Thymus (tissue), 14 donors: ENCODE data around the gene COL4A2. TPM values are rescaled to one million over a fixed set of nuclear protein-coding genes. Genes with fewer than 3 reads are reported as not detected.

Source experiments
- DNase-seq, 9 donors: peaks; one replicate each; pipeline ENCODE4 v3.0.0-alpha.2; 2013; ENCODE audit warnings: low spot score in 9 of 9, low read depth in 6 of 9, missing footprints in 1 of 9
- H3K27ac ChIP-seq, 2 donors: one replicate each; pipeline ENCODE4 v1.5.1; 2013; ENCODE audit warnings: control low read depth in 1 of 2, low read depth in 1 of 2, low read length in 1 of 2, mild to moderate bottlenecking in 1 of 2, moderate library complexity in 1 of 2
- H3K27me3 ChIP-seq, 2 donors: one replicate each; pipeline ENCODE4 v1.5.1; 2013; ENCODE audit warnings: low read length in 1 of 2; ENCODE audit not compliant: control insufficient read depth in 2 of 2, insufficient read depth in 1 of 2
- H3K36me3 ChIP-seq, 2 donors: one replicate each; pipeline ENCODE4 v1.5.1; 2013; ENCODE audit warnings: low read length in 1 of 2, mild to moderate bottlenecking in 1 of 2, moderate library complexity in 1 of 2; ENCODE audit not compliant: control insufficient read depth in 2 of 2, insufficient read depth in 2 of 2
- H3K4me1 ChIP-seq, 2 donors: one replicate each; pipeline ENCODE4 v1.5.1; 2013; ENCODE audit warnings: low read length in 2 of 2; ENCODE audit not compliant: control insufficient read depth in 2 of 2, insufficient read depth in 2 of 2
- H3K4me3 ChIP-seq, 2 donors: one replicate each; pipeline ENCODE4 v1.5.1; 2013; ENCODE audit warnings: low read length in 2 of 2, control low read depth in 1 of 2, mild to moderate bottlenecking in 1 of 2
- H3K9me3 ChIP-seq, 2 donors: one replicate each; pipeline ENCODE4 v1.5.1; 2013; ENCODE audit warnings: low read length in 1 of 2, mild to moderate bottlenecking in 1 of 2; ENCODE audit not compliant: control insufficient read depth in 2 of 2, insufficient read depth in 1 of 2
- WGBS: extraction: QIAGEN DNeasy Blood & Tissue Kit; methylation state at CpG from one replicate; pipeline ENCODE4 v1.1.7; 2013; 5-methylcytosine and 5-hydroxymethylcytosine counted together
- long read RNA-seq, 10 donors: transcript quantifications; one replicate each; lab custom pipeline, GENCODE V29; 2026
- polyA plus RNA-seq: library from polyadenylated mRNA; stranded (reverse); fragments of 200-250 nt; gene quantifications from one replicate; pipeline ENCODE4 v1.2.3, GENCODE V29; 2013
- total RNA-seq: library from RNA; stranded (reverse); fragments of 120-200 nt; gene quantifications from one replicate; pipeline ENCODE4 v1.2.4, GENCODE V29; 2013
- donor health status: healthy.

Gene COL4A2
- 47.2 TPM for total RNA-seq
- polyA plus RNA-seq, result 63.1 TPM
- long read RNA-seq, donor 1, partial matches to known transcripts, result 0 of 1 reads
- long read RNA-seq, donor 1, other reads (novel, unspliced or antisense), result 0 of 1 reads
- long read RNA-seq, donor 2, result 0 reads
- long read RNA-seq, donor 3, full-length matches to known transcripts, result 19 of 24 reads
- long read RNA-seq, donor 3, partial matches to known transcripts, result 5 of 24 reads
- long read RNA-seq, donor 3, other reads (novel, unspliced or antisense), result 0 of 24 reads
- long read RNA-seq, donor 4, full-length matches to known transcripts, result 11 of 11 reads
- long read RNA-seq, donor 4, partial matches to known transcripts, result 0 of 11 reads
- long read RNA-seq, donor 4, other reads (novel, unspliced or antisense), result 0 of 11 reads
- long read RNA-seq, donor 5, transcript COL4A2-212 (1 exons, 1,663 nt), result major isoform, 27 of 37 reads
- long read RNA-seq, donor 5, partial matches to known transcripts, result 5 of 37 reads
- long read RNA-seq, donor 5, other reads (novel, unspliced or antisense), result 0 of 37 reads
- long read RNA-seq, donor 6, full-length matches to known transcripts, result 17 of 17 reads
- long read RNA-seq, donor 6, partial matches to known transcripts, result 0 of 17 reads
- long read RNA-seq, donor 6, other reads (novel, unspliced or antisense), result 0 of 17 reads
- long read RNA-seq, donor 7, transcript COL4A2-212 (1 exons, 1,663 nt), result major isoform, 25 of 32 reads
- long read RNA-seq, donor 7, partial matches to known transcripts, result 5 of 32 reads
- long read RNA-seq, donor 7, other reads (novel, unspliced or antisense), result 0 of 32 reads
- long read RNA-seq, donor 8, full-length matches to known transcripts, result 14 of 14 reads
- long read RNA-seq, donor 8, partial matches to known transcripts, result 0 of 14 reads
- long read RNA-seq, donor 8, other reads (novel, unspliced or antisense), result 0 of 14 reads
- long read RNA-seq, donor 9, full-length matches to known transcripts, result 14 of 14 reads
- long read RNA-seq, donor 9, partial matches to known transcripts, result 0 of 14 reads
- long read RNA-seq, donor 9, other reads (novel, unspliced or antisense), result 0 of 14 reads
- long read RNA-seq, donor 10, full-length matches to known transcripts, result 17 of 17 reads
- long read RNA-seq, donor 10, partial matches to known transcripts, result 0 of 17 reads
- long read RNA-seq, donor 10, other reads (novel, unspliced or antisense), result 0 of 17 reads

DNA sequence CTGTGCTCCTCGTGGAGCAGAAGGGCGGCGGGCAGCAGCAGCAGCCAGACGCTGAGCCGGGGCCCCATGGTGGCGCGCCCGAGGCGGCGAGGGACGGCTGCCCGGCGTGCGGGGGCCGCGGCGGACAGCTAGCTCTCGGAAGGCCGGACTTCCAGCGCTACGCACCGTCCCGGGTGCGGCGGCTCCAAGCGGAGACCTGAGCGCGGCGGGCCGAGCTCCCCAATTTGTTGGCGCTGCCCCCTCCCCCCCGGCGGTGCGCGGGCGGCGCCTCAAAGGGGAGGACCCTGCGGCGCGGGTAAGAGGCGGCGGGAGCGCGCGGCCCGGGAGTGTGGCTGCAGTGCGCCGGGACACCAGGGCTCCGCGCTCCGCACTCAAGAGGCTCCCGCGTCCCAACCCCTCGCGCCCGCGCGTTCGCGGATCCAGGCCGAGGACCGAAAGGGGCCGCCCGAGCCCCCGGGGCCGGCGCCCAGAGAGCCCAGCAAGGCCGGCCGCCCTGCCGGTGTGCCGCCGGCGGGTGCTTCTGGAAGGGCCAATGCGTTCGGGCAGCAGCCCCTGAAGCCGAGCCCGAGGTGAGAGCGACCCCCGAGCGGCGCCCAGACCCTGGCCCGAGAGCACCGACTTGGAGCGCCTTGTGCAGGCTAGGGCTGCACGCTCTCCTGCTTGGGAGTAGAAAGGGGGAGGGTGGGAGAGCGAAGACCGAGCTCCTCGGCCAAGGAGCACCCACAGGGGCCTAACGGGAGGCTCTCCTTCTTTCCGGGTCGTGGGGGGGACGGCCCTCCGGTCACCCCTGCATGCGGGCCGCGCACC lies at the start of gene COL4A2, which contains the start of gene COL4A1:
TSS of gene COL4A2 (plus strand) at position 325 of the 807 bp plus-strand sequence. CDS start 620 bp downstream, outside the sequence.
TSS of gene COL4A1 (minus strand) at position 198 of the 807 bp plus-strand sequence. CDS start at position 68, 130 bp downstream.
- H3K9me3 ChIP-seq, result no peaks in the 10 kb centered on the region
- no peaks in the 10 kb centered on the region for H3K36me3 ChIP-seq
- peak within 1 kb of the TSS; percentile 36 to 39 for H3K4me3 ChIP-seq
- DNase-seq, result no peak
- no peaks in the 10 kb centered on the region for H3K4me1 ChIP-seq
- peak within 1 kb of the TSS; percentile 11 to 72 for H3K27ac ChIP-seq
- WGBS, result 3% methylated on average over 95 of the region's 96 CpGs
- H3K27me3 ChIP-seq, result peaks cover 53 to 92% of the 10 kb centered on the region in 2 donors

DNA sequence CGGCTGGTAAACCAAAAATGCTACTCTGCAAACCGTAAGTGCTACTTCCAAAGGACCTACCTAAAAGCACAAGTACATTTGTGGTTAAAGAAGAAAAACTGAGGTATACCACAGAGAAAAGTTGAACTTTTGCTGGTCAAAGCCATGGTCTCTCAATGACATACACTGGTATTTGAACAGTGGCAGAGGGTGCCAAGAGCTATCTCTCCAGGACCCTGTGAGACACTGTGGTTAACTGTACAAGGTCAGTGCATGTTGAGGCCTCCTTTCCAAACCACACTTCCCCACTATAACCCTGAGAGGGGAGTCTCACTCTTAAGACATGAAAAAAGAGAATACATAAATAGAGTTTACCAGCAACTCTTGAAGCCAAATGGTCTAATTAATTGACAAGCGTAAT lies 49.7 kb upstream of the COL4A2 start:
- DNase-seq, result no peak
- no peak overlapping the region for H3K27ac ChIP-seq
- no peak overlapping the region for H3K4me3 ChIP-seq
- H3K9me3 ChIP-seq, result no peaks in the 10 kb centered on the region
- peaks cover 0 to 4% of the 10 kb centered on the region in 2 donors for H3K27me3 ChIP-seq
- H3K4me1 ChIP-seq, result no peaks in the 10 kb centered on the region
- H3K36me3 ChIP-seq, result no peaks in the 10 kb centered on the region
- WGBS, result 94% methylated on average over 3 of the region's 3 CpGs

DNA sequence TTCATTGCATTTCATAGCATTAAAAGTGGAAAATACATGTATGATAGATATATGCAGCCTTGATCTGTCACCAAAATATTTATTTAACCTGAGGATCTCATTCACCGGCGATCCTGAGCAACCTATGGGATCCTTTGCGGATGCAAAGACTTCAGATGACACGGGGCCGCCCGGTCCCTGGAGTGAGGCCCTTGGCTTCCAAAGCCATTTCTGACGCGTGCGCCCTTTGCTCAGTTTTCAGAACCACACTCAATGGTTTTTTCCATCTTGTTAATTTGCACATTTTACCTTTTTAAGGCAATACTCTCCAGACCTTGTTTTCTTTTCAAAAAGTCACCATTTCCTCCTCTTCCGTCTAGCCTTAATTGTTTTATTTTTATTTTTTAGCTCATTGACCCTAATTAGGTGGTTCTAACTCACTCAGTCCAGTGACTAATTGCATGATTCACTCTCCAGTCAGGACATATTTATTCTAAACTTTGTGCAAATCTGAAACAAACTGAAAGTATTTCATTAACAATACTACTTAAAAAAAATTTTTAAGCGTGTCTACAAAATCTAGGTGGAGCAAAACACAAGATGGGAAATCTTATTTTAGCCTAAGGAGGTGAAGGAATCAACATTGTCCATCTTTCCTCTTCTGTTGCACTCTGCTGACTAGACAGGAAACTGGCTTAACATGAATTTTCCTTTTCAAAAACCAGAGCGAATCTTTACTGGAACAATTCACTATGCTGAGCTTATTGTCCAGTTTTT lies 48.0 kb upstream of the COL4A2 start:
- no peak overlapping the region for H3K4me3 ChIP-seq
- H3K27me3 ChIP-seq, result peaks cover 0 to 6% of the 10 kb centered on the region in 2 donors

DNA sequence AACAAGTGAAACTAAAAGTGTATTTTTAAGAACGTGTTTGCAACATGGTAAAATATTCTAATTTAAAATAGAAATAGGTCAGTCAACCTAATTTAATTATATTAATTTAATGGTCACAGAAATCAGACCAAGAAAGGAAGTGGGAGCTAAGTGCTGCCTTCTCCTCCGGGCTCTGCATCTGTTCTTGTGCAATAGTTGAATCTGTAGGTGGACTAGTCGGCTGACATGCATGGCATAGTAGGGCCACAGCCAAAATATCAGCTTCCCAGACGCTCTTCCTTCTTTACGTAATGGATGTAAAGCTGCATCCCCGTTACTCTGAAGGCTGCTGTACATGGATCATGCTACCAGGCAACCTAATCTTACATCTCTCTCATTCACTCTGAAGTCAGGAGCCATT lies 47.4 kb upstream of the COL4A2 start:
- H3K36me3 ChIP-seq, result no peaks in the 10 kb centered on the region
- no peak for DNase-seq
- no peak overlapping the region for H3K4me3 ChIP-seq
- WGBS, result 65% methylated on average over 6 of the region's 6 CpGs
- H3K9me3 ChIP-seq, result no peaks in the 10 kb centered on the region
- no peak overlapping the region for H3K27ac ChIP-seq
- peaks cover 0 to 6% of the 10 kb centered on the region in 2 donors for H3K27me3 ChIP-seq
- H3K4me1 ChIP-seq, result peaks cover 0 to 3% of the 10 kb centered on the region in 2 donors

More for the DNA sequence above, 48.0 kb upstream of the COL4A2 start:
- 82% methylated on average over 12 of the region's 12 CpGs for WGBS
- no peak for DNase-seq
- Histone ChIP-seq H3K36me3 (no peaks in the 10 kb centered on the region), H3K9me3 (no peaks in the 10 kb centered on the region), H3K4me1 (peaks cover 0 to 3% of the 10 kb centered on the region in 2 donors), H3K27ac (no peak overlapping the region)

DNA sequence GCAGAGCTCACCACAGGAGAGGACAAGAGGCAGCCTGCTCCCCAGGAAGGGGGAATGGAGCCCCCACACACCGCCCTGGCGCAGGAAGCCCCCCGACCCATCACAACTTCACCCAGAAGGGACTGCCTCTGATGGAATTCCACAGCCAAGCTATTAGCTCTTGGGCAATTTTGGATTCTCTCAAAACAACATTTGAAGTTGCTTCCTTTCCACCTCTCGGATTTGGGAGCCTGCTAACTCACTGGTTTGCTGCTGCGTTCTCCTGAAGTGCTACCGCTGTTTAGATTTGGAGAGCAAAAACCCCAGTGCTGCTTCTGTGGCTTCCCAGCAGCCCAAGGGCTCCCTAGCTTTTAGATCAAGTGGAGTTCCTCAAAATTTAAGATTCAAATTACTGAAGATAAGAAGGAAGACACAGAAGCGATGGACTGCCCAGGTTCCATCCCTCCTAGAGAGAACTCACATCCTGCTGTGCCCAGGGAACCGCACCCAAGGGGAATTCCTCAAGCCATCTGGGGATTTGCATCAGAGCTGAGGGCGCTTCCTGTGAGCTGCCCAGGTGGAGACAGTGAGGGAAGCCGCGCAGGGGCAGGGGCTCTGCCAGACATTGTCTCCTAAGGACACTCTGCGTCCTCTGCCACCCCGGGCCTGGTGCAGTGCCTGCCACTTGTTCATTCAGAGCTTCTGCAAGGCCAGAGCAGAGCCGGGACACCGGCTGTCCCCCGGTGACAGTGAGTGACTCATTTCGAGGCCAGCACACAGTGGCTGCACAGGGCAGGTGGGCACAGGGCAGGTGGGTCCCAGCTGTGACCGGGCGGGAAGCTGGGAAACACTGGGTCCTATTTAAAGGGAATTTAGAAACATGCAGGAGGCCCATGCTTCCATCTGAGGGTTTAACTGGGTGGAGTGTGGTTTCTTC lies 45.7 kb upstream of the COL4A2 start:
- Histone ChIP-seq H3K4me3 (no peak overlapping the region), H3K27me3 (peaks cover 0 to 16% of the 10 kb centered on the region in 2 donors), H3K9me3 (no peaks in the 10 kb centered on the region), H3K4me1 (peaks cover 0 to 3% of the 10 kb centered on the region in 2 donors), H3K27ac (no peak overlapping the region), H3K36me3 (no peaks in the 10 kb centered on the region)
- DNase-seq, result no peak
- 89% methylated on average over 19 of the region's 19 CpGs for WGBS

DNA sequence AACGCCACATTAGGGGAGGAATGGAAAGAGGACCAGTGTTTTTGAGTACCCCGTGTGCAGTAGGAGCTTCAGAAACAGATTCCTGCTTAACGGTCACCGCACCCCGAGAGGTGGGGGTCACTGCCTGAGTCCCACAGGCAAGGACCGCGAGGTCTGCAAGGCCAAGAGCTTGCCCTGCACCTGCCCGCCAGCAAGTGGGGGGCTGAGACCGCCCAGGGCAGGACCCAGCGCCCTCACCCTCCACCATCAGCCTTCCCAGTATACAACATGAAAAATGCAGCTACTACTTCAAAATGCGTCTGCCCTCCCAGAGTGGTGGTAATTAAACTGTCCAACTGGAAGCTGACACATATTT lies 45.0 kb upstream of the COL4A2 start:
- H3K4me3 ChIP-seq, result no peak overlapping the region
- peaks cover 0 to 3% of the 10 kb centered on the region in 2 donors for H3K4me1 ChIP-seq
- no peaks in the 10 kb centered on the region for H3K36me3 ChIP-seq
- no peaks in the 10 kb centered on the region for H3K9me3 ChIP-seq
- no peak overlapping the region for H3K27ac ChIP-seq
- 85% methylated on average over 11 of the region's 11 CpGs for WGBS
- DNase-seq, result no peak
- peaks cover 0 to 19% of the 10 kb centered on the region in 2 donors for H3K27me3 ChIP-seq

DNA sequence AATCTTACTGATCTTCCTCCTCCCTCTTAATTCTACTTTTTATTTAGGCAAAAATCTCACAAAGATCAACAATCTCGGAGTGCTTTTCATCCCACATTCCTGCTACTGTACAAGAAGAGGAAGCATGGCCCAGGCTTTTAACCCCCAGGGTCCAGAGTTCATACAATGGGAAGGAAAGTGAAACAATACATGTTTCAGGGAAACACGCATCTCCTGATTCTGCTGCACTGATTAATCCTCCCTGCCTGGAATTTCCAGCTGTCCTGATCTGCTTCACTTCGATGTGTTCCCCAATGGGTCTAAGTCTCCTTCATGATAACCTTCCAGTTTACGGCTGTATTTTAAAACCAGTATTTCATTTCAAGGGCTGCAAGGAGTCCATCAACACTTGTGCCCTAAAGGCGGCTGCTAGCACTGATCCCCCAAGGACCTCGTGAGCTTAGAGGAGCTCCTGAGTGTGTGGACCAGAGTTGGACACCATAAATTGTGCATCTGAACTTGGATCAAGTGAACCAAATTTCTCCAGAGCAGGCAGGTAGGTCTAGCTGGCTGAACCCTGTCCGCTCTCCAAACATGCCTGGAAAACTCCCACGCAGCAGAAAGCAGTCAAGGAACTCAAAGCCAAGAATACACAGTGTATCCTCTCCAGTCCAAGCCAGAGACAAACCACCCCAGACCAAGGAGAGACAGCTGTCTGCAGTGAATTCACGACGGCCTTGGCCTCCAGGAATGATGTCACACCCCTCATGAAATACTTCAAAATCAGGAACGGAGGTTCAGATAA lies 44.4 kb upstream of the COL4A2 start:
- Histone ChIP-seq H3K36me3 (no peaks in the 10 kb centered on the region), H3K27ac (no peak overlapping the region), H3K9me3 (no peaks in the 10 kb centered on the region), H3K4me1 (peaks cover 0 to 3% of the 10 kb centered on the region in 2 donors), H3K4me3 (no peak overlapping the region), H3K27me3 (peaks cover 0 to 20% of the 10 kb centered on the region in 2 donors)
- 57% methylated on average over 11 of the region's 11 CpGs for WGBS
- no peak for DNase-seq
